HG03520 (cell line): ENCODE measurements around the gene GEN1.
A peak's percentile ranks its signal among the peaks of the same experiment; 100 is the strongest.

Experiments
- ATAC-seq: cut with Tn5 transposase; IDR thresholded peaks from one replicate; pipeline ENCODE4 v1.9.1; 2021; ENCODE audit warnings: mild to moderate bottlenecking, moderate library complexity; ENCODE audit not compliant: unreplicated experiment

The GEN1 gene

DNA sequence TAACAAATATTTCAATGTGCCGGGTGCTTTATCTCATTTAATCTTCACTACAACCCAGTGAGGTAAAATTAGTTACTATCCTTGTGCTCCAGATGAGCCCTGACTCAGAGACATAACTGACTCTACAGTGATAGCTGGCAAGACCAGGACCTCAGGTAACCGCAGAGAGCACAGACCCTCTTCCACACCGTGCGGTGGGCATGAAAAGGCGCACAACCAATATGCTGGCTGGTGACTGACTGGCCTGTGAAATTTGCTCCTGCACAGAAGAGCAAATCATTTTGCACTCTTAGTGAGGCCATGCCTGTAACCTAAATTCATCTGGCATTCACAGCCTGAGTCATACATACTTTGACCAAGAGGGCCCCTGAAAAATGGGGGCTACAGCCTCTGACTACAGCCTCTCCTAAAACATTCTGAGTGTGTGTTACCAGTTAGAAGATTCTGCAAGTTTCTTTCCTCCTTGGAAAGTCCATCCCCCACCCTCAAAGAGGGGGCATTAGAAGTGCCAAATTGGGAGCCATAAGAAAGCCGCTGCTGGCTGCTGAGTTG, 39.9 kb downstream of the GEN1 start:
- ATAC-seq, result no peak

DNA sequence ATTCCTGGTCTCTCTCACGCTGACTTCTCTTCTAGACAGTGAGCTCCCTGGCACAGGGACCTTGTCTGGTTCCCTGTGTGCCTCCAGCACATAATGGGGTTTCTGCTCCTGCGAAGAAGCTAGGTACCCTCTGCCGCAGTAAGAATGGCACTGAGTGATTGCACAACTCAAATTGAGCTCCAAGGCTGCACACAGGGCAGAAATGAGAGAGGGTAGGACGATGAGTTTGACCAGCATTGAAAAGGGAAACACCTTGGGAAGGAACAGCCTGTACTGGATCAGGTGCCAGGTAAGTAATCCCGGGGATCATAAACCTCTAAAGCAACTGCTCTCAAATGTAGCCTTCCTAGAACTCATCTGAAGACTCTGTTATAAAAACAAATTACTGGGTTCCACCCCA, 41.4 kb downstream of the GEN1 start:
- no peak for ATAC-seq

DNA sequence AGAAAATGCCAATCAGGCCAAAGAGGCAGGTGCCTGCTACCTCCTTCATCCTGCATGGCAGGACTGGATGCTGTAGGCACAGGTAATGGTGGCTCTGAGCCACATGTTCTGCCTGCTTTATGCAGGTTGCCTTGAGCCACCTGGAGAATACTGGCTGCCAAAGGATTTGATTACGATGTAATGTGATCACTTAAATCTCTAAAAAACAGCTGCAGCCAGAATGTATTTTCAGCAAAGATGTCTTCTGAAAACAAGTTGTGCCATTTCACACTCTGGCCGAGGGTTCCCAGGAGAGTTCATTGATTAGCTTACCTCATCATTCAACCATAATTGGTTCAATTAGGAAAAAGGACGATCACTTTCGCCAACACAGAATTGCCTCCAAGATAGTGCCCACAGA, 44.4 kb downstream of the GEN1 start:
- ATAC-seq, result no peak

DNA sequence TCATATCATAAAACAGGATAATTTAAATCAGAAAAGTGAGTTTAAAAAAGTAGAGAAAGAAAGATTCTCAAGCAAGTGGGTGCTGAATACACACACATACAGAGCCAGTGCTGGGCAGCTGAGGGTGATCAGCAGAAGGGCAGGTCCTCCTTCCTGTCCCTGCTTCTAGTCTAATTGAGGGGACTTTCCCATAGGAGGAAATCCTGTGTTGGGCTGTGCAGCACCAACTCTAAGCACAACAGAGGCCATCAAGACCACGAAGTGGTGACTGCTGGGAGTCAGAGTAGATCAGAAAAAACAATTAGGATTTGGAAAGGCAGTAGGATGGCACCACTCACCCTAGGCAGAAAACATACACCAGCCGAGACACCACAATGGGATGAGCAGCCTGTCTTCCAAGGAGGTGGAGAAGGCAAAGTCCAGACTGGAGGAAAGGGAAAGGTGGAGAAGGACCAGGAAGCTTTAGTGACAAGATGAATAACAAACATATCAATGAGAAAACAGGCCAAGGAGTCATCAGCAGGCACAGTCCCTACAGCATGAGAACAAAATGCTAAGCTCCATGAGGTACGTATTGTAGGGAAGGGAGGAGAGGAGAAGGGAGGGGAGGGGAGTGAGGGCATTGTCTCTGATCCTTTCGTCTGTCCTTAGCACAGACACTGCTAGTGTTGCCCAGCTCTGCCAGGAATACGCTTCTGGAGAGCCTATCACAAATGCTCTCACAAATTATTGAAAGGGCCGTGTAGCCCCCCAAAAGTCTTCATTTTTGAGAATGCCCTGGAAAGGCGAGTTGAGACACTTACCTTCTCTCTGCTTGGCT, 45.6 kb downstream of the GEN1 start:
- no peak for ATAC-seq

DNA sequence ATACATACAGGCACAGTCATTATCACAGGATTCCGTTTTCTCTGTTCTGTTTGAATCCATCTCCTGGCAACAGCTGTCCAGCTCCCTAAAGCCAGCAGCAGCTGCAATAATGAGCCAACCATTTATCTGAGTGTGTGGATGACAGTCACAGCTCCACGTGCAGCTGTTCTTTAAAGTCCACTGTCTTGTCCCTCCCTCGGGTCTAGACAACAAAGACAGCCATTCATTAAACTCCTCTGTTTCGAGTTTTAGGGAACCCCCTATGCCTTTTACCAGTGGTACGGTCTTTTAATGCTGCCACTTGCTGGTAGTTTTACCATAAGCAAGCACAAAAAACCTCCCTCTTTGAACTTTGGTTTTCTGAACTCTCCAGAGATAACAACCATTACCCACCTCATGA, 46.3 kb downstream of the GEN1 start:
- no peak for ATAC-seq

DNA sequence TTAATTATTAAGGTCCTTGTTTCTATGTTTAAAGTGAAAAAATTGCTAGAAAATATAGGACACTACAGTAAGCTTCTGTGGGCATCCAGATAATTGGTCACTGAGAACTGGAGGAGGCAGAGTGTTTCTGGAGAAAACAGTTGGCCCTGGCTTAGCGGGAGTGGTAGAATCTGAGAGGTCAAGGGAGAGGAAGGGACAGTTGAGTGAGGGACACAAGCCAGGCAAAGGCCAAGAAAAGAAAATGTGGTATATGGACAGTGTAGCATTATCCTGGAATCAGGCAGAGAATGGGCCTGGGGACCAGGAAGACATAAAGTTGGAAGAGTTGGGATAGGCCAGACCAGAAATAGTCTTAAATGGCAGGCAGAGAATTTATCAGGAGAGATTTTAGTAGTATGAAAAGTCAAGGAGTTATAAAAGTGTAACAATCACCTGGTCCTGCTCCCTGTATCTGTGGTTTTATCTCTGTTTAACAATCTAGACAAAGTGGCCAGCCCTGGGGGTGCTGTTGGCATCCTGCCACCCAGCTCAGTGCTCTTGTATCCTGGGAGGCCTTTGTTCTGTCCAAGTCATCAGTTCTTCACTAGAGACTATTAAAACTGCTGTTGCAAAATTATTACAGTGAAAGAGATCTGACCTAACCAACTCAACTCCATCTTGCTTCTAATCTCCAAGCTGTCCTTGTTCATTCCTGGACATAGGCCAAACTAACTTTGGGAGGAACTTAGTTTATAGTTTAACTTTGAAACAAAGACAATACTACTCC, 46.9 kb downstream of the GEN1 start:
- no peak for ATAC-seq

DNA sequence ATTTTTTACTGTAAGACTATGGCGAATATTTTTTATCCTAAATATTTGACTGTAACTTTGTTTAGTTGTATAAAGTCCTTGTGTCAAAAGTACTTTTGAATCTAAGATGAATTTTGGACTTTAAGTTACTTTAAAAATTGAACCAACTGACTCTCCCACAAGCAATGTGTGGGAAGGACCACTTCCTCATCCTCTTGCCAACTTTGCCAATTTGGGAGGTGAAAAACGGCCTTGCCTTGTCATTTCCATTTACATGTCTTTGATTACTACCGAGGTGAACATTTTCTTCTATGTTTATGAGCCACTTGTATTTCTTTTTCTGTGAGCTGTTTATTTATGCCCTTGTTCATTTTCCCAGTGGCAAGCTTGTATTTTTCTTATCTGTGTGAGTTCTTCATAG, 49.6 kb downstream of the GEN1 start:
- no peak for ATAC-seq

DNA sequence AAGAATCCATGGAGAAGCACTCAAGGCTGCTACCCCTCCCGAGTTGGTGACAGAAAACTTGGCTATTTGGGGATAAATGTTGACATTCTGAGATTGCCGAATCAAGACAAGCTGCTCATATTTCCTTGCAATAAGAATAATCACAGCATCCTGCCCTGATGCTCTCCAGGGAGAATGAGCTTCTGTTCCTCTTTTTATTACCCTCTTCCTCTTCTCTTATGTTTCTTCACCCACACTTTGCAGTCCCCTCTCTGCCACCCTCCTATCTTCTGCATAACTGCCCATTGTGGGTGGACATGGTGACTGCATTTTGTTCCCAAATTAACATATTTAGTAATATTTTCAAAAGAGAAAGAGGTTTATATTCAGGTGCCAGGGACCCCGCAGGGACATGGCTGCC, 50.4 kb downstream of the GEN1 start:
- ATAC-seq, result no peak

DNA sequence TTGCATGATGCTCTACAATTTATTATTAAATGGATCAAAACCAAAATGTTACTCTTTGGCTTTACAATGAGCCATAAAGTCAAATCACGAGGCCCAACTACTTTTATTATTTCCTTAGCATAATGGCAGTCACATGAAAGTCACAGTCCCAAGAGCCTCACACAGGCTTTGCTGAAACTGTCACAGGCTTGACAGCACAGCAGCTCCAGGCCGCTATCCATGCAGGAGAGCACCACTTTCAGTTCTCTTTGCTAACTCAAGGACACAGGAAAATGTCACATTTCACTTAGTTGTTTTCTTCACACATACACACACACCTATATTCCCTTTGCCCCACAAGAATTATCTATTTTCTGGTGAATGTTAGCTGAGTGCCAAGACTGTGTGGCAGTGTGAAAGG, 51.2 kb downstream of the GEN1 start:
- no peak for ATAC-seq

DNA sequence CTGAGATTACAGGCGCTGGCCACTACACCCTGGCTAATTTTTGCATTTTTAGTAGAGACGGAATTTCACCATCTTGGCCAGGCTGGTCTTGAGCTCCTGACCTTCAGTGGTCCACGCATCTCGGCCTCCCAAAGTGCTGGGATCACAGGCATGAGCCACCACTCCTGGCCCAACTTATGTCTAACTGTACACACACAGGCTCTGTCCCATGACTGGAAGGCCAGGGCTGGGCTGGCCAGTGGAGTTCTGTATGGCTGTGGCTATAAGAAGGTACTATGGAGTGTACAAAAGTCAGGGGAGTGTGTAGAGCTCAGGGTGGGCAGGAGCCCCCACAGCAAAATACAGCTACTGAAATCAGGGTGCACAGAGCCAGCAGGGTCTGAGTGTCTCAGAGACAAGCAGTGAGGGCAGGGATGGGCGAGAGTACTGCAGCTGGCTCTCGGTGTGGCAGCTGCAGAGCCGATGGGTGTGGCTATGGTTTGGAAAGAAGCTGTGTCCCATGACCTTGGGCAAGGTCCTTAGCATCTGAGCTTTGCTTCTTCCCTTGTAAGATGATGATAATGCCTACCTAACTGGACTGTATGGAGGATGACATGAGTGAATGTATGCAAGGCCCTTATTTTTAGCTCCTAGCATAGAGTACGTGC, 51.9 kb downstream of the GEN1 start:
- ATAC-seq, result no peak

DNA sequence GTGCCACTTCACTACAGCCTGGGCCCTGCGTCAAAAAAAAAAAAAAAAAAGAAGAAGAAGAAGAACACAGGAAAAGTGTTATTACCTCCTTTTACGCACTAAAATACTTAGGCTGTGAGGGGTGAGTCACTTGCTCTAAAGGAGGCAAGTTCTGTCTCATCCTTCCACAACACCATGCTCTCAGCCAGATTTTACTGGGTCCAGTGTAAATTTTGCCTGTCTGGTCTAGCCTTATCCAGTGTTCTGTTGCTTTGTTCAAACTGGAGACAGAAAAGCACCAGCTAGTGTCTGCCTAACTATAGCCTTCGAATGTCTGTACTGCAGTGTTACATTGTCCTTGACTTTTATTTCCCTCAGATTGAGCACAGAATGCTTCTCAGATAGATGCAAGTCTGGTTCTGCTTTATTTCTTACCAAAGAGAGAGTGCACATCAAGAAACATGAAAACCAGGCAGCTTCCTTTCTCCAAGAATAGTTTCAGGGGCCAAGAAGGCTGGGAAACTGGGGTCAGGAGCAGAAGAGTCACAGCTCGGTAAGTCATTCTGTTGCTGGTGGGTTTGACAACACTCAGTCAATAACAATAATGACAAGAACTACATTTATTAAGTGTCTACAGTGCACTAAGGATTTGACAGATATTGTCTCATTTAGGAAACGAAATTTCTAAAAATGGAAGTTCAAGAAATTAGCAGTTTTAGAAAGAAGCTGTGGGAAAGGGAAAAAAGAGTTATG, 59.2 kb downstream of the GEN1 start:
- peak; percentile 43 for ATAC-seq

DNA sequence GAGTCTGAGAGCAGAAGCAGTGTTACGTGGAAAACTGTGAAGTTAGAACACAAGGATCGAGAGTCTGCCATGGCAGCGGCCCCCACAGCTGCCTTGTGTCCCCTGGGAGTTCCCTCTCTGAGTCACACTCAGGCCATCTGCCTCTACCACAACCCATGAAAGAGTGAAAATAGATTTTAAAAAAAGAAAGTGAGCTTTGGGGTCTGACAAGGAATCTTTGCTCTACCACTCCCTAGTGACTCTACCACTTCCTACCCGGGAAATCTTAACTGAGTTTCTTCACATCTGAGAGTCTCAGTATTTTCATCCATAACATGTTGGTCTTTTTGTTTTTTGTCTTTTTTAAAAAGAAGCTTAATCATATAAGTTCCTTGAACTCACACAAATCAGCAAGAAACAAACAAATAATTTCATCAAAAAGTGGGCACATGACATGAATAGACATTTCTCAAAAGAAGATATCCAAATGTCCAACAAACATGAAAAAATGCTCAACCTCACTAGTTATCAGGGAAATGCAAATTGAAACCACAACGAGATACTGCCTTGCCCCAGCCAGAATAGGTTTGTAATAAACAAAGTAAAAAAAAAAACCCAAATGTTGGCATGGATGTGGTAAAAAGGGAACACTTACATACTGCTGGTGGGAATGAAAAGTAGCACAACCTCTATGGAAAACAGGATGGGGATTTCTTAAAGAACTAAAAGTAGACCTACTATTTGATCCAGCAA, 60.0 kb downstream of the GEN1 start:
- ATAC-seq, result peak; percentile 78

DNA sequence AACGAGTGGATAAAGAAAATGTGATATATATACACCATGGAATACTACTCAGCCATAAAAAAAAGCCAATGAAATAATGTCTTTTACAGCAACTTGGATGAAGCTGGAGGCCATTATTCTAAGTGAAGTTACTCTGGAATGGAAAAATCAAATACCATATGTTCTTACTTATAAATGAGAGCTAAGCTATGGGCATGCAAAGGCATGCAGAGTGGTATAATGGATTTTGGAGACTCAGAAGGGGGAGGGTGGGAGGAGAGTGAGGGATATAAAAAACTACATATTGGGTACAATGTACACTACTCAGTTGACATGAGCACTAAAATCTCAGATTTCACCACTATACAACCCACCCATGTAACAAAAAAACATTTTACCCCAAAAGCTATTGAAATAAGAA, 60.7 kb downstream of the GEN1 start:
- no peak for ATAC-seq

DNA sequence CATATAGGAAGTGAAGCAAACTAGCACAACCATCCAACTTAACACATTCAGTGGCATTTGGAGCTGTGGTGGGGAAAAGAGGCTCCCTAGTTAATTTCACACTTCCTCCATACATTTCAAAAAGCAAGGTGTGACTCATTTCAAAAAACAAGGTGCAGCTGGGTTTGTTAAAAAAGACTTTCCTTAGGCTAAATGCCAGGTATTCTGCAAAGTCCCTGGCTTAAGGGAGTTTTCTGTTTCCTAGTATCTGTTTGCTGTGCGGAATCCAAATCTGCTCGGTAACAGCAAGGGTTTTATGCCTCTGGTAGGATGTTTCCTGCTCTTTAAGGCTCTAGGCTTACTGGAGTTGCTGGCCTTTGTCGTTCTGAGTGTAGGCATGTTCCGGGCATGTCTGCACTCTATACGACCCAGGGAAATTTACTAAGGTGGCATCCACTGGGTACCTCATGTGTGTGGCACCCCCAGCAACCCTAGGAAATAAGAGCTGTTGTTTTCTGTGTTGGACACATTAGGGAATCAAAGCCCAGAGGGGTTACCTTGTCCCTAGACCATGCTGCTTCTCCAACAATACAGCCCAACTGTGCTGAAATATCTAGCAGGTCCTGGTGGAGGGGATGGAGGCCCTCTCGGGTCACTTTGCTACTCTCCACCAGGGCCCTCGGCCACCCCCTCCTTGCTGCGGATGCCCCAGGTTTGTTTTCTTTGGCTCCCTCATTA, 61.7 kb downstream of the GEN1 start:
- peak; percentile 27 for ATAC-seq

DNA sequence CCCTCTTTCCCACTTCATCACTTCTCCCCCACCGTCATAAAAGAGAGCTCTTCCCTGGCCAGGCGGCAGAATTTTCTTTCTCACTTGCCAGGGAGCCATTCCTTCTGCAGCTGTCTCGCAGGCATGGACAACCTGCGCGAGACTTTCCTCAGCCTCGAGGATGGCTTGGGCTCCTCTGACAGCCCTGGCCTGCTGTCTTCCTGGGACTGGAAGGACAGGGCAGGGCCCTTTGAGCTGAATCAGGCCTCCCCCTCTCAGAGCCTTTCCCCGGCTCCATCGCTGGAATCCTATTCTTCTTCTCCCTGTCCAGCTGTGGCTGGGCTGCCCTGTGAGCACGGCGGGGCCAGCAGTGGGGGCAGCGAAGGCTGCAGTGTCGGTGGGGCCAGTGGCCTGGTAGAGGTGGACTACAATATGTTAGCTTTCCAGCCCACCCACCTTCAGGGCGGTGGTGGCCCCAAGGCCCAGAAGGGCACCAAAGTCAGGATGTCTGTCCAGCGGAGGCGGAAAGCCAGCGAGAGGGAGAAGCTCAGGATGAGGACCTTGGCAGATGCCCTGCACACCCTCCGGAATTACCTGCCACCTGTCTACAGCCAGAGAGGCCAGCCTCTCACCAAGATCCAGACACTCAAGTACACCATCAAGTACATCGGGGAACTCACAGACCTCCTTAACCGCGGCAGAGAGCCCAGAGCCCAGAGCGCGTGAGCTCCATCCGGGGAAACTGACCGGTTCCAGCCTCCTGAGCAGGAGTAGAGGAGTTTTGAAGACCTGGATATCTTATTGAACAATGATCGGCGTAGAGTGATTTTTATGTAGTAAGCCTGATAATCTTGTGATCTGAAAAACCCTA, 62.7 kb downstream of the GEN1 start, which contains the start of gene MSGN1:
MSGN1 (plus strand) TSS at position 65 of the 850 bp plus-strand sequence; CDS start at position 124, 59 bp downstream.
- ATAC-seq, result no peak

DNA sequence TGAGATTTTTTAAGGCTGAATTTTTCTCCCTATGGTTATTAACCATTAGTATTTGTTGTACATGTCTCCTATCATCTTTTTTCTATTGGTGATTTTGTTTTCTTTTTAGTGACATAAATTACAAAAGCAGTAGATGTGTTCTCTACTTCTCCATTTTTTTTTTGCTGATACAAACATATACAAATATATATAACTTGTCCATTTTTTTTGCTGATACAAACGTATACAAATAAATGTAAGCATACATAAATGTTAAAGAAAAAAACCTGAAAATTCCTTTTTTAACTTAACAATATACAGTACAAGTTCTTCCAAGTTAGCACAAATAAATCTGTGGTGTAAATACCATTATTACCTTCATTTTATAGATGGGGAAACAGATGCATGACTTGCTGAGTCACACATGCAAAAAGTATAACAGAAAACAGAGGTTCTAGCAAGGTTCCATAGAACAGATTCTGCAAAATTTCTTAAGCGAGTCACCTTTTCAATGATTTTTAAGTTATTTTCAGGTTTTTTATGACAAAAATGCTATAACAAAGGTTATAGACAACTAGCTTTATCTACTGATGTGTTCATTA, 64.4 kb downstream of the GEN1 start:
- no peak for ATAC-seq

DNA sequence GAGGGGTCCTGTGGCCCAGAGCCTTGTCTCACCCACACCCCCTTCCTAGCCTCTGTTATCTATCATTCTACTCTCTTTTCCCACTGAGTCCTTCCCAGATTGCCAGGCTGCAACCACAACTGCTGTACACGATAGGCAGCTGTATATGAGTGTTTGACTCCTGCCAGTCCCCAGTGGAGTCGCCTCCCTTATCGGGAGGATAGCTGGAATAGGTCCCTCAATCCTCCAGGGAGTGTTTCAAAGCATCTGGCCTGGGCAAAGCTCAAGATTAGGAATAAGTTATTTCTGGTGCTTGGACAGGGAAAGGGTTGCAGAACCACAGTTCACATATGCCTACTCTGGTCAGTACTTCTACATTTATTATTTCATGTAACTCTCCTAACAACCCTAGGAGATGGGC, 67.1 kb downstream of the GEN1 start:
- no peak for ATAC-seq
